Thyroid gland (tissue), 4 donors: ENCODE results near the gene ZNF850. TPM values are rescaled to one million over a fixed set of nuclear protein-coding genes. Genes with fewer than 3 reads are reported as not detected.

ENCODE experiments used
- DNase-seq, 2 donors: peaks; one replicate each; pipeline ENCODE4 v3.0.0-alpha.2; 2019
- H3K27ac ChIP-seq, 3 donors: fragments of 200-600 bp; sonication (generic); 1 replicate in 2 of 3; 2 replicates in 1 of 3; pipeline ENCODE4 v1.5.1; 2016 to 2019; ENCODE audit warnings: mild to moderate bottlenecking in 1 of 3, moderate library complexity in 1 of 3
- H3K27me3 ChIP-seq: fragments of 200-600 bp; sonication (generic); one replicate; pipeline ENCODE4 v1.5.1; 2019
- H3K36me3 ChIP-seq, 2 donors: fragments of 200-600 bp; sonication (generic); one replicate each; pipeline ENCODE4 v1.5.1; 2016 to 2019
- H3K4me1 ChIP-seq, 2 donors: fragments of 200-600 bp; sonication (generic); one replicate each; pipeline ENCODE4 v1.5.1; 2017 to 2019
- H3K4me3 ChIP-seq, 3 donors: fragments of 200-600 bp; sonication (generic); replicated peaks in 1 of 3; 1 replicate in 2 of 3; 2 replicates in 1 of 3; pipeline ENCODE4 v1.5.1; 2016; ENCODE audit warnings: mild to moderate bottlenecking in 1 of 3
- H3K9me3 ChIP-seq: fragments of 200-600 bp; sonication (generic); one replicate; pipeline ENCODE4 v1.5.1; 2017
- CTCF ChIP-seq, 6 experiments: fragments of 200-600 bp in 3 of 6; fragments of 450-650 bp in 3 of 6; sonication (generic) in 3 of 6; IDR thresholded peaks; one replicate each; pipeline ENCODE4 v1.5.1; 2016 to 2019; ENCODE audit warnings: antibody characterized with exemption in 6 of 6, mild to moderate bottlenecking in 2 of 6, inconsistent platforms in 1 of 6, moderate library complexity in 1 of 6
- POLR2A ChIP-seq, 2 donors: fragments of 450-650 bp; IDR thresholded peaks; one replicate each; pipeline ENCODE4 v1.6.1; 2017; ENCODE audit warnings: antibody characterized with exemption in 2 of 2, mild to moderate bottlenecking in 2 of 2, moderate library complexity in 1 of 2
- WGBS, 2 donors: methylation state at CpG; one replicate each; pipeline ENCODE4 v1.1.5; 2017; 5-methylcytosine and 5-hydroxymethylcytosine counted together
- intact Hi-C: fragments of 100-400 bp; cut with DNase I; formaldehyde crosslinking; loops from one replicate; pipeline ENCODE4 v1.15.1; 2023
- total RNA-seq, 4 donors: library from RNA; depleted of rRNA; stranded (reverse); fragments of >200 nt; gene quantifications; one replicate each; pipeline ENCODE4 v1.2.3, GENCODE V29; 2016

Gene ZNF850
- total RNA-seq, 4 donors from 2014 or later, result 2.4 to 4.8 (median 3.7) TPM

- Histone ChIP-seq H3K9me3 (no peaks in the 10 kb centered on the region), H3K27ac (no peak overlapping the region), H3K36me3 (peaks cover 17 to 36% of the 10 kb centered on the region in 2 donors), H3K4me3 (peak overlapping the region; percentile 51 to 72 (median 67)), H3K27me3 (no peaks in the 10 kb centered on the region), H3K4me1 (peaks cover 12 to 15% of the 10 kb centered on the region in 2 donors)
- no peak for DNase-seq
- whole genome bisulfite sequencing, 2 donors, result 6 to 9% methylated on average over 9 of the region's 9 CpGs
- TF ChIP-seq POLR2A (IDR thresholded peaks at IDR 0.05) (no peak), CTCF (IDR thresholded peaks at IDR 0.05) (no peak)
- intact Hi-C loops, result no loop called here
These were observed 84.5 kb downstream of the ZNF850 start for GRCh38 chr19:36688058-36688457.

GRCh38 chr19:36687214-36688056 is 85.2 kb downstream of the ZNF850 start, which contains the start of gene ZNF567:
Gene ZNF567, plus strand, starts transcription at chr19:36687612. Its CDS starts 7,256 bp downstream, at chr19:36694868.
- TF ChIP-seq POLR2A (IDR thresholded peaks at IDR 0.05) (peak in 1 of 2 donors; percentile 75), CTCF (IDR thresholded peaks at IDR 0.05) (peak in 1 of 6 experiments; percentile 5)
- Histone ChIP-seq H3K4me3 (peak within 1 kb of the TSS; percentile 51 to 72 (median 67)), H3K27ac (peak within 1 kb of the TSS in 2 of 3 donors; percentile 34 to 68), H3K27me3 (no peaks in the 10 kb centered on the region), H3K36me3 (peaks cover 11 to 30% of the 10 kb centered on the region in 2 donors), H3K4me1 (peaks cover 12 to 15% of the 10 kb centered on the region in 2 donors), H3K9me3 (no peaks in the 10 kb centered on the region)
- intact Hi-C loops, result no loop called here
- peak; percentile 99 for DNase-seq
- WGBS, 2 donors, result 0 to 1% methylated on average over 55 to 64 of the region's 69 CpGs

- TF ChIP-seq POLR2A (IDR thresholded peaks at IDR 0.05) (no peak), CTCF (IDR thresholded peaks at IDR 0.05) (no peak)
- intact Hi-C loops, result no loop called here
- Histone ChIP-seq H3K4me3 (peak overlapping the region; percentile 49 to 72 (median 67)), H3K9me3 (no peaks in the 10 kb centered on the region), H3K27me3 (no peaks in the 10 kb centered on the region), H3K27ac (peak overlapping the region in 1 of 3 donors; percentile 34), H3K36me3 (peaks cover 7 to 21% of the 10 kb centered on the region in 2 donors), H3K4me1 (peaks cover 12 to 15% of the 10 kb centered on the region in 2 donors)
- WGBS, 2 donors, result 7 to 8% methylated on average over 19 to 20 of the region's 20 CpGs
- peak; percentile 38 for DNase-seq
These were observed 86.0 kb downstream of the ZNF850 start for GRCh38 chr19:36686365-36687213.

- no peak for DNase-seq
- Histone ChIP-seq H3K9me3 (no peaks in the 10 kb centered on the region), H3K36me3 (peaks cover 7 to 16% of the 10 kb centered on the region in 2 donors), H3K27me3 (no peaks in the 10 kb centered on the region), H3K4me1 (peaks cover 12 to 15% of the 10 kb centered on the region in 2 donors), H3K4me3 (no peak overlapping the region), H3K27ac (no peak overlapping the region)
- no peak for TF ChIP-seq POLR2A (IDR thresholded peaks at IDR 0.05)
- TF ChIP-seq CTCF (IDR thresholded peaks at IDR 0.05), result no peak
- WGBS, 2 donors, result 91 to 94% methylated on average over 2 of the region's 2 CpGs
- intact Hi-C loops, result loop anchor here (2.0 kb wide), 1 partner anchor 19 kb away; the partner anchor contains the start of gene ZNF461
These were observed 86.8 kb downstream of the ZNF850 start for GRCh38 chr19:36685835-36686234.
